Measurements from ENCODE around the gene TUG1. TPM values are rescaled to one million over a fixed set of nuclear protein-coding genes. Genes with fewer than 3 reads are reported as not detected.

Gene TUG1
- total RNA-seq, 6 donors from 2014 or later: 51.8 to 135 (median 54.2) TPM

GRCh38 chr22:30934053-30934452 lies 35.0 kb upstream of the TUG1 start:
- Histone ChIP-seq H3K4me3 (no peak overlapping the region), H3K36me3 (peaks cover 49 to 100% (median 85%) of the 10 kb centered on the region in 4 donors), H3K27me3 (no peaks in the 10 kb centered on the region), H3K27ac (no peak overlapping the region), H3K9me3 (no peaks in the 10 kb centered on the region), H3K4me1 (no peaks in the 10 kb centered on the region)
- TF ChIP-seq, protein P1, sequence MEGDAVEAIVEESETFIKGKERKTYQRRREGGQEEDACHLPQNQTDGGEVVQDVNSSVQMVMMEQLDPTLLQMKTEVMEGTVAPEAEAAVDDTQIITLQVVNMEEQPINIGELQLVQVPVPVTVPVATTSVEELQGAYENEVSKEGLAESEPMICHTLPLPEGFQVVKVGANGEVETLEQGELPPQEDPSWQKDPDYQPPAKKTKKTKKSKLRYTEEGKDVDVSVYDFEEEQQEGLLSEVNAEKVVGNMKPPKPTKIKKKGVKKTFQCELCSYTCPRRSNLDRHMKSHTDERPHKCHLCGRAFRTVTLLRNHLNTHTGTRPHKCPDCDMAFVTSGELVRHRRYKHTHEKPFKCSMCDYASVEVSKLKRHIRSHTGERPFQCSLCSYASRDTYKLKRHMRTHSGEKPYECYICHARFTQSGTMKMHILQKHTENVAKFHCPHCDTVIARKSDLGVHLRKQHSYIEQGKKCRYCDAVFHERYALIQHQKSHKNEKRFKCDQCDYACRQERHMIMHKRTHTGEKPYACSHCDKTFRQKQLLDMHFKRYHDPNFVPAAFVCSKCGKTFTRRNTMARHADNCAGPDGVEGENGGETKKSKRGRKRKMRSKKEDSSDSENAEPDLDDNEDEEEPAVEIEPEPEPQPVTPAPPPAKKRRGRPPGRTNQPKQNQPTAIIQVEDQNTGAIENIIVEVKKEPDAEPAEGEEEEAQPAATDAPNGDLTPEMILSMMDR (IDR thresholded peaks at IDR 0.05): no peak
- TF ChIP-seq POLR2A (IDR thresholded peaks at IDR 0.05) (no peak), EP300 (IDR thresholded peaks at IDR 0.05) (no peak), POLR2AphosphoS5 (IDR thresholded peaks at IDR 0.05) (no peak)
- DNase-seq (no peak), ATAC-seq (ENCODE audit: low FRiP score in 2 of 2) (no peak)
- WGBS, 2 donors: 95 to 98% methylated on average over 8 of the region's 8 CpGs

DNA sequence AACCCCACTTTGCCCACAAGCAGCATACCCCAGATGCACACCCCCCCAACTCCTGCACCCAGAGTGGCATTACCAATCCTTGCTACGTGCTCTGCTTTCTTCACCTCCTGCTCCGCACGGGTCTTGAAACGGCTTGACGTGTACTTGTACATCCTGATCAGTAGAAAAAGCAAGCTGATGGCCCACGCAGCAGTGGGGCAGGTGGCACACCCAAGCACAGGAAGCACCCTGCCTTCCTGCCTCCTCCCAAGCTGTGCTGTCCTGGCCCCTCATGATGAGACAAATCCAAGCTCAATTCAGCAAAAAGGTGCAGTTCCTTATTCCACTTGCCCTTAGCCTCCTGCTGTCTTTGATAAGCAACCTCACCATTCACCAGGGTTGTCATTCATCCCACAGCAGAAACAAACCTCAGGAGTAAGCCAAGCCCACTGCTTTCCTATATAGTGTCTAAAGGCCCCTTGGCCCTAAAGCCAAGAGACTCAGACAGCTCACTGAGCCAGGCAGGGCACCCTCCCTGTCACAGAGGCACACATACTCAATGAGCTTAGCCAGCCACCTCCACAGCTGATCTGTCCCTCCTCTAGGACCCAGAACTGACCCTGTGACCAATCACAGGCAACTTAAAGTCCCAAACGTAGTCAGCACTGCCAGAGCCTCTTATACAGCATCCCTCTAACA lies 28.2 kb upstream of the TUG1 start:
- no peaks in the 10 kb centered on the region for H3K9me3 ChIP-seq
- WGBS, 2 donors: 75 to 84% methylated on average over 6 to 7 of the region's 7 CpGs
- ATAC-seq (ENCODE audit: low FRiP score in 2 of 2) (peak in 1 of 2 donors; percentile 21), DNase-seq (no peak)
- H3K4me3 ChIP-seq: no peak overlapping the region
- H3K27ac ChIP-seq: no peak overlapping the region
- no peak for TF ChIP-seq POLR2A (IDR thresholded peaks at IDR 0.05)
- no peak for TF ChIP-seq EP300 (IDR thresholded peaks at IDR 0.05)
- TF ChIP-seq, protein P1 (IDR thresholded peaks at IDR 0.05): no peak
- no peak for TF ChIP-seq POLR2AphosphoS5 (IDR thresholded peaks at IDR 0.05)
- peaks cover 50 to 100% (median 91%) of the 10 kb centered on the region in 4 donors for H3K36me3 ChIP-seq
- no peaks in the 10 kb centered on the region for H3K4me1 ChIP-seq
- no peaks in the 10 kb centered on the region for H3K27me3 ChIP-seq

DNA sequence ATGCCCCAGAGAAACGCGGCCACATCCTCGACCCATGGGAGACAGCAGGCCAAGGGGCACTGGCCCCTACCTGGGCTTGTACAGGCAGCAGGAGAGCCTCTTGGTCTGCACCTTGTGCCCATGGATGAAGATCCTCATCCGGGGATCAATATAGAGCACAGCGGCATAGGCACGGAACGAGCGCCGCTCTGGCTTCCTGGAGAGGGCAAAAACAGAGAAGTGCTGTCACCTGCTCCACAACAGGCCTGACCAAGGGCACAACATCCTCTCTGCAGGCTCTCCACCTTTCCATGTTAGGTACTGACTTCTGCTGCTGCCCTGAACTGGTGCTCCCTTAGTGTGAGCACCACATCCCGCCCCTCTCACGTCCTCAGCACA lies 27.7 kb upstream of the TUG1 start:
- Histone ChIP-seq H3K27ac (no peak overlapping the region), H3K27me3 (no peaks in the 10 kb centered on the region), H3K4me3 (no peak overlapping the region), H3K36me3 (peaks cover 44 to 100% (median 91%) of the 10 kb centered on the region in 4 donors), H3K4me1 (no peaks in the 10 kb centered on the region), H3K9me3 (no peaks in the 10 kb centered on the region)
- DNase-seq: no peak
- ATAC-seq (ENCODE audit: low FRiP score in 2 of 2): no peak
- 81 to 95% methylated on average over 8 to 11 of the region's 11 CpGs for WGBS, 2 donors
- TF ChIP-seq EP300 (IDR thresholded peaks at IDR 0.05) (no peak), POLR2A (IDR thresholded peaks at IDR 0.05) (no peak), POLR2AphosphoS5 (IDR thresholded peaks at IDR 0.05) (no peak)
- TF ChIP-seq, protein P1 (IDR thresholded peaks at IDR 0.05): no peak

- WGBS, 2 donors: 71 to 72% methylated on average over 3 of the region's 3 CpGs
- Histone ChIP-seq H3K4me3 (no peak overlapping the region), H3K27ac (no peak overlapping the region), H3K9me3 (no peaks in the 10 kb centered on the region), H3K36me3 (peaks cover 31 to 96% (median 79%) of the 10 kb centered on the region in 4 donors), H3K4me1 (peaks cover 0 to 17% (median 6%) of the 10 kb centered on the region in 4 donors), H3K27me3 (no peaks in the 10 kb centered on the region)
- DNase-seq (no peak), ATAC-seq (ENCODE audit: low FRiP score in 2 of 2) (no peak)
- TF ChIP-seq, protein P1 (IDR thresholded peaks at IDR 0.05): no peak
- no peak for TF ChIP-seq EP300 (IDR thresholded peaks at IDR 0.05)
- no peak for TF ChIP-seq POLR2AphosphoS5 (IDR thresholded peaks at IDR 0.05)
- no peak for TF ChIP-seq POLR2A (IDR thresholded peaks at IDR 0.05)
These were observed 25.7 kb upstream of the TUG1 start for GRCh38 chr22:30943368-30943767.

DNA sequence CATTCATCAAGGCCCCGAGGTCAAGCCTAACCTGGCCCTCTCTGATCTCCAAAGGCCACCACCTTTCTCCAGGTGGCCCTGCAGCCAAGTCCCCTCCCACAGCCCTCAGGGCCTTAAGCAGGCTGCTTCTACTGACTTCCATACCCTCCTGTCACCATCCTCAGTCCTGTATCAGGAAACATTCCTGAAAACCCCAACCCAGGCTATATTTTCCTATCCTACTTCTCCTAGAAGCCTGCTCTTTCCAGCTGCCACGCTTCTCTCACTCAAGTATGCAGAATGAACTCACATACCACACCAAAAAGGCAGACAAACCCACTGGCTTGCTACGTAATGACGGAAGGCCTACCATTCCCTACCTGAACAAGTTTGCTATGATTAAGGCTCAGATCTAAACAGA lies 24.1 kb upstream of the TUG1 start:
- H3K4me3 ChIP-seq: no peak overlapping the region
- TF ChIP-seq, protein P1 (IDR thresholded peaks at IDR 0.05): no peak
- TF ChIP-seq EP300 (IDR thresholded peaks at IDR 0.05) (no peak), POLR2AphosphoS5 (IDR thresholded peaks at IDR 0.05) (no peak), POLR2A (IDR thresholded peaks at IDR 0.05) (no peak)
- H3K4me1 ChIP-seq: peaks cover 0 to 18% (median 6%) of the 10 kb centered on the region in 4 donors
- H3K9me3 ChIP-seq: no peaks in the 10 kb centered on the region
- H3K27ac ChIP-seq: no peak overlapping the region
- no peaks in the 10 kb centered on the region for H3K27me3 ChIP-seq
- no peak for ATAC-seq (ENCODE audit: low FRiP score in 2 of 2)
- WGBS, 2 donors: 96 to 97% methylated on average over 4 of the region's 4 CpGs
- no peak for DNase-seq
- H3K36me3 ChIP-seq: peaks cover 28 to 96% (median 77%) of the 10 kb centered on the region in 4 donors
